ENCODE results near the gene ARHGEF40.

Gene ARHGEF40

DNA sequence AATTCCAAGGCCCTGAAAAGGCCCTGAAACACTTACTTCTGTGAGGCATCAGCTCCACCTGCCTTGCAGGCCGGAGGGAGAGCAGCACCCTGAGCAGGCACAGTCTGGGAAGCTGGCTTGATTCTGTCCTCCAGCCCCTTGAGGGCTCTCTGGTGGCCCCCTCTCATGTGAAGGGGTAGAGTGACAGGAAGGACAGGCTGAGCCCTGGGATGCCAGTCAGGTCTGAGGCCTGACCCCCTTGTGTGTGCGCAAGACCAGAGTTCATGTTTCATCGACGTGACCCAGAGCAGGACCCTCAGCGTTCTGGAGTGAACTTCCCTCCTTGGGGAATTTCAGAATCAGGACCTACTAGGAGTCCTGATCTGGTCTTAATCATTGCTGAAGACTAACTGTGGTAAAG, 11.2 kb upstream of the ARHGEF40 start:
- no peak for DNase-seq (ENCODE audit: extremely low read depth in 1 of 2, low read depth in 1 of 2)

DNA sequence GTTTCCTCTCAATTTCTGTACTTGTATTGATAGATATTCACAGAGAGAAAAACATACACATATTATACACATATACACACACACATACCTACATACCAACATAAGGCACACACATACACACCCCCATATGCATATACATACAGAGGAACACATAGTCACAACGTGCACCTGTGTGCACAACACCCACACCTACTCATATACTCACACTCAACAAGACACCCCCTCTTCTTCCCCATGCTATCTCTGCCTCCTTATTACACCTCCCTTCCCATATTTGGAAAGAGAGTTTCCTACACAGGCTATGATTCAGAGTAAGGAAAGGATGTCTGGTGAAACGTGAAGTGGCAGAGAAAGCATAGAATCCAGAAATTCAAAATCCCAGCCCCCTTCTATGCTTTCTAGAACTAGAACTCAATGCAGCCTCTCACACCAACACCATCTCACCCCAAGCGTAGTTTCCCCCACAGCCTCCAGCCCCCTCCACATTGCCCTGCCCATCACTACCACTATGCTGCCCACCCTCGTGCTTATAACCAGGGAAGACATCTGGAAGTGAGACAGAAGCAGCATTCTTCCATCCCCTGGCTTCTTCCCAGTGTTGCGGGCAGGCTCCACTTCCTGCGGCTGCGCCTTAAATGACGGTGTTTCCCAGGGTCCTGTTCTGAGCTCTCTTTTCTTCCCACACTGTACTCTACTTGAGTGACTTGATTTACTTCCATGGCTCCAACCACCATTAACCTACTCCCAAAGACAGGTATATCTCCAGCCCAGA, 10.1 kb upstream of the ARHGEF40 start:
- DNase-seq (ENCODE audit: extremely low read depth in 1 of 2, low read depth in 1 of 2) = no peak

DNA sequence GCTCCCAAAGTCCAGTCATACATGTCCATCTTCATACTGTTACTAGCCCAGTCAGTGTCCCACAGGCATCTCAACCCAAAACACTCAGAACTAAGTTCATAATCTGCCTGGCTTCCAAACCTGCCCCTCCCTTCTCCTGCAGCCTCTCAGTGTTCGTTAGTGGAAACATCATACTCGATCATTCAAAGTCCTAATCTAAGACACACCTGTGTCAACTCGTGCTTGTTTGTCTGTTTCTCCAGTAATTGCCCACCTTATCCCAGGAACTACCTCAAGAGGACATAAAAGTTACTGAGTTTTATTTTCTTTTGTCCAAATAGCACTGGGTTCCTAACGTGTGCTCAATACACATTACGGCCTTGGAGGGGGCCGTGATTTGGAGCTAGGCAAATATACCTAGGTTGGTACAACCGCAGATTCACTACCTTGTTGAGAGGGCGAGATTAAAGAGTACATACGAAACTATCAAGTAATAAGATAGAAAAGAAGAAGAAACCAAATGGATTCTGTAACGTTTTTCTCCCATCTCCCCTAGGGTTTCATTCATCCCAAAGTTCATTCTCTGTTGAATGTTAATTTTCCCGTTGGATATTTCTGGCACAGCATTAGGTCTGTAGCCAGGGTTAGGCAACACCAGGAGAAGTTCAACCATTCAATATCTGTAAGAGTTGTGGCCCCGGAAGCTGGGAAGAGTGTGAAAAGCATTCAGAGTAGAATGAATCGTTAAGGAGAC, 9.3 kb upstream of the ARHGEF40 start:
- DNase-seq (ENCODE audit: extremely low read depth in 1 of 2, low read depth in 1 of 2) = no peak

DNA sequence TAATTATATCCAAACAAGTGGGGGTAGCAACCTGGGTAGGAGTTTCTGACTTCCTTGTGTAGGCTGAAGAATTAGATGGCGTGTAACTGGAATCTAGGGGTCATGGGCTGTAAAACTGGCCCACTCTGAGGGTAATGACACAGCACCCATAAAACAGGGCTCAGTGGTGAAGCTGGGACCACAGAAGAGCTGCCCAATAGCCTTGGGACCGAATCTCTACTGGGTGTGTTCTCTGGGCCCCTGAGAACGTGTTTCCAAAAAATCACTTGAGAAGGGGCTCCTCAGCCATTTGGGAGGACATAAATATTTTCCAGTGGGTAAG, 8.8 kb upstream of the ARHGEF40 start:
- DNase-seq (ENCODE audit: extremely low read depth in 1 of 2, low read depth in 1 of 2) = no peak

DNA sequence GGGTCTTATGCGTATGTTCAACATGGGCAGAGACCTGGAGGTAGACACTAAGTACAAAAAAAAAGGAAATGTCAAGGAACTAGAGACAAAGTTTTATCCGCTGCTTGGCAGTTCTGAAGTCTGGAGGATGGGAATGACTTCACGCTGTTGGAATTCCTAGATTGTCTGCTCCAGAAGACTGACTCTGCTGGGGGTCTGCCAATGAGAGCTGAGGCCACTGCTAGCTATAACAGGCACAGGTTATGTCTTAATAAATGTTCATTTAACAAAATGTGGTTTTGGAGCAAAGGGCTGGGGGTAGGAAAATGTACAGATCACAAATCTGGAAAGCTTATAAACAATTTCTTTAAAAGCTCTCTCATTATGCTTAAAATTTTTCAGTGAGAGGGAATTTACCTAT, 6.6 kb upstream of the ARHGEF40 start:
- no peak for DNase-seq (ENCODE audit: extremely low read depth in 1 of 2, low read depth in 1 of 2)

DNA sequence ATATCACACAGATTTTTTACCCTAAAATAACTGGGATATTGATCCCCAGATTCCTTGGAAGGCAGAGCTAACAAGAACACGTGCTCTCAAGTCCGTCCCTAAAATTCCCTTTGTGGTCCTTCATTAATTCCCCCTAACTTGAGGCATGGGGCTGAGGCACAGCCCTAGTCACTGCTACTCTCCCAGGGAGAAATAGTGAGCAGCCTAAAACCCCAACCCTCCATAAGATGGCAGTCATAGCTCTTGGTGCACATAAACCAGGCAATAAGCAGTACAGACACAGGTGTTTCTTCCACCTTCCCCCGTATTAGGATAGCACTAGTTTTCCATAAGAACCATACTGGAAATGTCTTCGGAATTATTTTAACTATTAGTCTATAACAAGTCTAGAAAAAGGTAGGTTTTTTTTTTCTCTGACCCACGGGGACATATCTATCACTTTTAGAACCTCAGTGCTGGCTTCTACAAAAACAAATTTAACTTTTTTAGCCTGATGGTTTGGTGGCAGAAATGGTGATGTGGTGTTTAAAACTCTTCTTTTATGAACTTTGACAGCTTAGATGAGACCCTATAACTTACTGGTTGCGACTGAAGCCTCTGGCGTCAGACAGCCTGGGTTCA, 3.1 kb upstream of the ARHGEF40 start:
- DNase-seq (ENCODE audit: extremely low read depth in 1 of 2, low read depth in 1 of 2) = no peak

DNA sequence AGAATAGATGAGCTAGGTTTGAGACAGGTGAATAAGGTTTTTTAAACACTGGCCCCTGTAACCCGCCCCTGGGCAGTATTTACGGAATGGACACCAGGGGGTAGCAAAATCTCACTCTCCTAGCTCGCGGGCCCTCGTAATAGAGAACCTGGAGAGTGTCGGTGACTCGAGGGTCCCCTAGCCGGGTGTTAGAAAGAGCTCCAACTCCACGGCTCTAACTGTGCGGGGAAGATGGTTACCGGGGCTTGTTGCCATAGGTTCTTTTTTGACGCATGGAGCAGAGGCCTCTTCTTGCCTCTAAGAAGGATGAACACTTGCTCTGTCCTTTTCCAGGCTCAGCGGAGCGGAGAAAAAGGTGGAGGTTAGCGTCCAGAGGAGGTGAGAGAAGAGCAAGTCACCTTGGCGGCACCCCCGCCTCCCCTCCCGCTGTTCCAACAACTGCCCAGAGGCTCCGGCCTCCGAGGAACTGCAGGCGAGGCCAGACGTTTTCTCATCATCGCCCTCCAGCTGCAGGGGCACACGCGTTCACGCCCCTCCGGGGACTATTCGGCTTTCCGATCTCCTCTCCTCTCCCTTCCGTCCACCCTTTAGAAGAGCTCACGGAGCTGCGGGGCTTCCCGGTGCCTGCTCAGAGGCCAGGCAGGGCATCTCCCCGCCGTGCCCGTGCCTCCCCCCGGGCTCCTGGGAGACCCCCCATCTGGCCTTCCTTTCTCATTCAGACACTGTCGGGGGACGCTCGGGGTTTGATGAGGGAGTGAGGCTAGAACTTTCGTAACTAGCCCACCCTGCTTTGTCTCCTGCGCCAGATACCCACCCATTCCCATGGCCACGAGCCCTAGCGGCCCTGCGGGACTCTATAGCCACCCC, 1.4 kb upstream of the ARHGEF40 start:
- no peak for DNase-seq (ENCODE audit: extremely low read depth in 1 of 2, low read depth in 1 of 2)

DNA sequence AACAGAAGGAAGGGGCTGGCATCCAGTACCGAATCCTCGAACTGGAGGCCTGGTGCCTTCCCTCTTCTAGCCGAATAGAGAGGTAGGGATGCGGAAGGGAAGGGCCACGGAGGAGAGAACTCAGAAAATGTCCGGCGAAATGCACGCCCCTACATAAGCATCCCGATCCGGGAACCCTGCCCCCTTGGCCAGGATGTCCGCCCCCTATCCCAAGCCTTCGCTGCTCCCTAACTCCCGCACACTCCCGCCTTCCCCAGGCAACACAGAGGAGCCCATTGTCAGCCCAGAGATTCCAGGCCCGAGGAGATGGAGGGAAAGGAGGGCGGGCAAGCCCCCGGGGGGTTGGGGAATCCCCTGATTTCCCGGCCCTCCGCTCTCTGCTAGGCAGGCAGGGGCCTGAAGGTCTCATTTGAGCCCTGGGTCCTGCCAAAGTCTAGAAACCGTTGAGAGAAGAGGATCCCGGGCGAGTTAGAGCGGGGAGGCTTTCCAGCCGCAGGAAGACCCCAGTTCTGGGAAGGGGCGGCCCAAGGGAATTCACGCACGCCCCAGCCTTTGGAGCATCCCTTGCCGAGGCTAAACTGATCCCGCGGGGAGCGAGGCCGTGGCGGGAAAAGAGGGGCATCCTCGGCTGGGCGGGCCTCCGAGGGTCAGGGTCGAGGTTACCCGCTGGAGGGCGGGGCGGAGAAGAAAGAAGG, 569 bp upstream of the ARHGEF40 start:
- DNase-seq (ENCODE audit: extremely low read depth in 1 of 2, low read depth in 1 of 2) = no peak

DNA sequence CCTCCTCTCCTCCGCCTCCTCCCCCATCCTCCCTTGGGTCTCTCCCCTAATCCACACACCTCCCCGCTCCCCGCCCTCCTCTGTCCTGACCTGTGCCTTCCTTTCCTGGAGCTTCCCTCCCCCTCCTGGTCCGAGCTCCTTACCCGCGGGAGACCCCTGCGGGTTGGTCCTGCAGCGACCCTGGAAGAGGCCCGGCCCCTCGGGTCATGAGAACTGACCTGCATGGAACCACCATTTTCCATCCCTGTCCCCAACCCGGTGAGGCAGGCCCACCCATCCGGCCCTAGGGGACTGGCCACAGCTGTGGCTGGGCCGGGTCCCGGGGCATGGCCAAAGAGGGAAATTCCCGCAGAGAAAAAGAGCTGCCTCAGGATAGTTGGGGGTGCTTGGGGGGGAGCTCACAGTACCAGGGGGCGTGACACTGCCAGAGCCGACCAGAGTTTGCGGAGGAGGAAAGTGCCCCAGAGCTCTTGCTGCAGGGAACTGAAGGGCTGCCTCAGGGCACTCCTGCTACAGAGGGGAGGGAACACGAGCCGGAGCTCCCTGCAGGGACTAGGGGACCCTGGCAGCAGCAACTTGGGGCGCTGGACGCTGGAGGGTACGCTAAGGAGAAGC, 613 bp downstream of the ARHGEF40 start:
- no peak for DNase-seq (ENCODE audit: extremely low read depth in 1 of 2, low read depth in 1 of 2)

DNA sequence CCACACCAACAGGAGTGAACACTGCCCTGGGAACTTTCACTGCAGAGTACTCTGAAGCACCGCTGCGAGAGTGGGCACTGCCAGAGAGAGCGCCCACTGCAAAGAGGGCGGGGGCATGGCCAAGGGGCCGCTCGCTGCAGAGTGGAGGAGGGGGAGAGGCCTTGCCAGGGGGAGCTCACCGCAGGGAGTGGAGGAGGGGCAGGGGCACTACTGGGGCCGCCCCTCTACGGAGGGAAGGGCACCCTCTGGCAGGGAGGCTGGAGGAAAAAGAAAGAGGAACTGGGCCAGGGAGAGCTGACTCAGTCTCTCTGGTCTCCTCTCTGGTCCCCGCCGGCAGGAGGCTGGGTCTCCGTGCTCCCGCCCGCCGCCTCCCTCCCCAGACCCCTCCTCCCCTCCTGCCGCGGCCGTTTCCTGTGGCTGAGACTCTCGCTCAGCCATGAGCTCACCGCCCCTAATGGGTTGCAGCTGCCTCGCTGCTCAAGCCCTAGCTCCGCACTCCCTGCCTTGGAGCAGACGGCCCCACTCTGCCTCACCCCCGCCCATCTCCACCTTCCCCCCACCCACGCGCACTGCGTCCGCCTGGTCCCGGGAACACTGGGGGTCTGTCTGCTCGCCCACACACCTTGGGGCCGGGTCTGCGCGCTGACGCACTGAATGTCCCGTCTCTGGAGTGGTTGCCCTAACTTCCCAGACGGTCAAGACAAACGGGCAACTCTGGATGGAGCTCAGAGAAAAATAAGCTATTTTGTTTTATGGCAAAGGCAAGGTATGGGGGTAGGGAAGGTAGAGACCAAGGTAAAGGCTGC, 1.3 kb downstream of the ARHGEF40 start:
- no peak for DNase-seq (ENCODE audit: extremely low read depth in 1 of 2, low read depth in 1 of 2)

DNA sequence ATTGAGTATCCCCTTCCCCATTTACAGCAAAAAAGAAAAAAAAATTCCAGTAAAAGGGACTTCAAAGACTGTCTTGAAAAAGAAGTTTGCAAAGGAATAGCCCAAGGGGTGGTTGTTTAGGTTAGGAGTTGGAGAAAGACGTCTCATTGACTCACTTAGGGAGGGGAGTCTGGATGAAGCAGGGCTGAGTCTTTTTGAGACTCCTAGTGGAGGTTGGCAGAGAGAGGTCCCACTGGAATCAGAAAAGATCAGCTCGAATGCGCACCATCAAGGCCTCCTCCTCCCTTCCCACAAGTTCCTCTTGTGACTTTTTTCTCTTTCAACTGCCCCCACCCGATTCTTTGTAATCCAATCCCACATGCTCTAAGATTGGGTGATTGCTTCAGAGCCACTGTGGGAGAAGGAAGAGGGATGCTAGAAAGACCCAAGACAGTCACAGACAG, 1.9 kb downstream of the ARHGEF40 start:
- DNase-seq (ENCODE audit: extremely low read depth in 1 of 2, low read depth in 1 of 2) = no peak

DNA sequence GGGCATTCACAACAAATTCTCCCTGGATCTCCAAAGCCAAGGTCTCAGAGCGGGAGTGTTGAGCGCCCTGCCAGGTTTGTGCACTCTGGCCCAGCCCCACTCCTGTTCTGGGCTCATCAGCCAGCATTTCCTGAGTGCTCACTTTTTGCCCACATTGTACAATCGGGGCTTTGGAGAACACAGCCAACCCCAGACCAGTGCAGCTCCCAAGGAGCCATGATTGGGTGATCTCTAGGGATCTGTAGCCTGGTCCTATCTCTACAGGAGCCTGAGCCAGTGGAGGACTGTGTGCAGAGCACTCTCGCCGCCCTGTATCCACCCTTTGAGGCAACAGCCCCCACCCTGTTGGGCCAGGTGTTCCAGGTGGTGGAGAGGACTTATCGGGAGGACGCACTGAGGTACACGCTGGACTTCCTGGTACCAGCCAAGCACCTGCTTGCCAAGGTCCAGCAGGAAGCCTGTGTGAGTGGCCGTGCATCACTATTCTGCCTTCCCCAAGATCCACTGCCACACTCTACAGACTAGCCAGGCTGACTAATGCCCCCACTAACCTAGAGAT, 2.8 kb downstream of the ARHGEF40 start:
- DNase-seq (ENCODE audit: extremely low read depth in 1 of 2, low read depth in 1 of 2) = no peak

DNA sequence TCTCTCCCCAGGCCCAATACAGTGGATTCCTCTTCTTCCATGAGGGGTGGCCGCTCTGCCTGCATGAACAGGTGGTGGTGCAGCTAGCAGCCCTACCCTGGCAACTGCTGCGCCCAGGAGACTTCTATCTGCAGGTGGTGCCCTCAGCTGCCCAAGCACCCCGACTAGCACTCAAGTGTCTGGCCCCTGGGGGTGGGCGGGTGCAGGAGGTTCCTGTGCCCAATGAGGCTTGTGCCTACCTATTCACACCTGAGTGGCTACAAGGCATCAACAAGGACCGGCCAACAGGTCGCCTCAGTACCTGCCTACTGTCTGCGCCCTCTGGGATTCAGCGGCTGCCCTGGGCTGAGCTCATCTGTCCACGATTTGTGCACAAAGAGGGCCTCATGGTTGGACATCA, 3.8 kb downstream of the ARHGEF40 start:
- DNase-seq (ENCODE audit: extremely low read depth in 1 of 2, low read depth in 1 of 2) = no peak

DNA sequence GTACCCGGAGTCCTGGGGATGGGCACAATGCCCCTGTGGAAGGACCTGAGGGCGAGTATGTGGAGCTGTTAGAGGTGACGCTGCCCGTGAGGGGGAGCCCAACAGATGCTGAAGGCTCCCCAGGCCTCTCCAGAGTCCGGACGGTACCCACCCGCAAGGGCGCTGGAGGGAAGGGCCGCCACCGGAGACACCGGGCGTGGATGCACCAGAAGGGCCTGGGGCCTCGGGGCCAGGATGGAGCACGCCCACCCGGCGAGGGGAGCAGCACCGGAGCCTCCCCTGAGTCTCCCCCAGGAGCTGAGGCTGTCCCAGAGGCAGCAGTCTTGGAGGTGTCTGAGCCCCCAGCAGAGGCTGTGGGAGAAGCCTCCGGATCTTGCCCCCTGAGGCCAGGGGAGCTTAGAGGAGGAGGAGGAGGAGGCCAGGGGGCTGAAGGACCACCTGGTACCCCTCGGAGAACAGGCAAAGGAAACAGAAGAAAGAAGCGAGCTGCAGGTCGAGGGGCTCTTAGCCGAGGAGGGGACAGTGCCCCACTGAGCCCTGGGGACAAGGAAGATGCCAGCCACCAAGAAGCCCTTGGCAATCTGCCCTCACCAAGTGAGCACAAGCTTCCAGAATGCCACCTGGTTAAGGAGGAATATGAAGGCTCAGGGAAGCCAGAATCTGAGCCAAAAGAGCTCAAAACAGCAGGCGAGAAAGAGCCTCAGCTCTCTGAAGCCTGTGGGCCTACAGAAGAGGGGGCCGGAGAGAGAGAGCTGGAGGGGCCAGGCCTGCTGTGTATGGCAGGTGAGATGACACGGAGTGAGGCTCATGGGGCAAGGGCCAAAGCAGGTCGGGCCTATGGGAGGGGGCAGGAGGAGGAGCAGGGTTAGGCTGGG, 4.5 kb downstream of the ARHGEF40 start:
- no peak for DNase-seq (ENCODE audit: extremely low read depth in 1 of 2, low read depth in 1 of 2)

DNA sequence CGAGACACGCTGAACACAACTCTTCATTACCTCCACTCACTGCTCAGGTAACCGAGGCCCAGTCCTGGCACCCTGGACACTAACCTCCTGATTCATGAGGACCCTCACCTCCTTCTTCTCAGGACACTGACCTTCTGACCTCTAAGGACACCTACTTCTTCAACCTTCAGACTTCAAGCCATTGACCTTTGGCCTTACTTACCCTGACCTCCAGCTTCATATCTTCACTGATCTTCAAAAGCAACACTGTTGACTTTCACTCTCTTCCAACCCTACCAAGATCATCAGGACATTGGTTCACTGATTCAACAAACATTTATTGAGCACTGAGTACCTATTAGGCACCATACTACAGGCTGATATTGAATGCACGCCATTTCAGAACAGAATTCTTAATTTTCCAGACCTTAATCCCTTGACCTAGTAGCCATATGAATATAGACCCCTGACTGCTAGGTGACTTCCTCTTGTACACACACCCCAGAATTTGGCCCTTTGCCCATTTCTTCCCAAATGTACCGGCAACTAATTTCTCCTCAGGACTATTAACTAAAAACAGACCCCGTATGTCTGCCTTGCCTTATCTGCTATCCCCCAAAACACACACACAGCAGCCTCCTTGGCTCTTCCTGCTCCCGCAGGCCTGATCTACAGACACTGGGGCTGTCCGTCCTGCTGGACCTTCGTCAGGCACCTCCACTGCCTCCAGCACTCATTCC, 5.8 kb downstream of the ARHGEF40 start:
- DNase-seq (ENCODE audit: extremely low read depth in 1 of 2, low read depth in 1 of 2) = no peak

DNA sequence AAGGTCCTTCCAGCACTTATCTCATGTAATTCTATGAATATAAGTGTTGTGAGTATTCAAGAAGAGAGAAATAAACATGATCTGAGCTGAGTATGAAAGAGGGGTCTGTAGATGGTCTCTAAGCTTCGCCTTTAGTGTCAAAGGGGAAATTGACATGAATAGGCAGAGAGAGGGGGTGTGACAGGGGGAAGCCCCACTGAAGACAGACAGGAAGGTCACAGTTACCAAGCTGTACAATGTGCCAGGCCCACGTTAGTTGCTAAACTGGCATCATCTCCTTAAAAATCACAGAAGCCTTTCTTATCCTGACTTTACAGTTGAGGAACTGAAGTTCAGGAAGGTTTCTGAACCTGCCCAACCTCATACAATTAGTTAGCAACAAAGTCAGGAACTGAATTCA, 7.6 kb downstream of the ARHGEF40 start:
- DNase-seq (ENCODE audit: extremely low read depth in 1 of 2, low read depth in 1 of 2) = no peak

DNA sequence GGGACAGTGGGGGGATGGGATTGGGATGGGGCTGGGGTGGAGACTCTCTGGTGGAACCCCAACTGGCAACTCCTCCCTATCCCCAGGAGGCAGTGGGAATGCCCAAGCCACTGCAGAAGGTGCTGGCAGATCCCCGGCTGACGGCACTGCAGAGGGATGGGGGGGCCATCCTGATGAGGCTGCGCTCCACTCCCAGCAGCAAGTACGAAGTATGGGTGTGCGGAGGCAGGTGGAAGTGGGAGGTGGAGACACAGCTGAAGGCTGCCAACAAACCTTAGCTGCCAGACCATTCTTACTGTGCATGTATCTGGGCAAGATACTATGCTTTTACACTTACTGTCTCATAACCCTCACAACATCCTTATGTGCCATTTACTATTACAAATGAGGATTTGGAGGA, 8.2 kb downstream of the ARHGEF40 start:
- DNase-seq (ENCODE audit: extremely low read depth in 1 of 2, low read depth in 1 of 2) = no peak

Data from activated CD8-positive, alpha-beta memory T cell treated with anti-CD3 and anti-CD28 coated beads for 1 hour (primary cell).